Measurements from ENCODE around the gene GLCCI1. TPM values are rescaled to one million over a fixed set of nuclear protein-coding genes. Genes with fewer than 3 reads are reported as not detected.
A peak's percentile ranks its signal among the peaks of the same experiment; 100 is the strongest.

The GLCCI1 gene
- total RNA-seq, 6 experiments from 2014 or later, result 2.4 to 11.1 (median 5.0) TPM

GRCh38 chr7:7944619-7945282 lies 23.8 kb upstream of the GLCCI1 start:
- Histone ChIP-seq H3K27ac (no peak overlapping the region), H3K9me3 (no peaks in the 10 kb centered on the region), H3K4me3 (no peak overlapping the region), H3K27me3 (no peaks in the 10 kb centered on the region), H3K4me1 (no peaks in the 10 kb centered on the region), H3K36me3 (no peaks in the 10 kb centered on the region)
- 63% methylated on average over 7 of the region's 7 CpGs for WGBS (ENCODE audit: insufficient coverage, low coverage, low lambda C conversion rate, missing lambda C conversion rate)
- ATAC-seq (peak; percentile 38 to 61 (median 56)), DNase-seq (no peak)
- no peak for TF ChIP-seq POLR2A (IDR thresholded peaks at IDR 0.05)
- no peak for TF ChIP-seq CTCF (IDR thresholded peaks at IDR 0.05)
- intact Hi-C loops (cut with DNase I), result no loop called here

GRCh38 chr7:7946486-7946885 lies 22.1 kb upstream of the GLCCI1 start:
- H3K4me1 ChIP-seq, result no peaks in the 10 kb centered on the region
- no peak overlapping the region for H3K27ac ChIP-seq
- no peak for TF ChIP-seq CTCF (IDR thresholded peaks at IDR 0.05)
- no peak for TF ChIP-seq POLR2A (IDR thresholded peaks at IDR 0.05)
- no peak for ATAC-seq
- H3K4me3 ChIP-seq, result no peak overlapping the region
- H3K9me3 ChIP-seq, result no peaks in the 10 kb centered on the region
- intact Hi-C loops (cut with DNase I), result no loop called here
- 100% methylated on average over 3 of the region's 3 CpGs for WGBS (ENCODE audit: insufficient coverage, low coverage, low lambda C conversion rate, missing lambda C conversion rate)
- no peaks in the 10 kb centered on the region for H3K27me3 ChIP-seq
- no peaks in the 10 kb centered on the region for H3K36me3 ChIP-seq
- no peak for DNase-seq

- intact Hi-C loops (cut with DNase I), result no loop called here
- DNase-seq (no peak), ATAC-seq (no peak)
- no peak overlapping the region for H3K4me3 ChIP-seq
- H3K36me3 ChIP-seq, result no peaks in the 10 kb centered on the region
- H3K4me1 ChIP-seq, result no peaks in the 10 kb centered on the region
- H3K27ac ChIP-seq, result no peak overlapping the region
- H3K9me3 ChIP-seq, result no peaks in the 10 kb centered on the region
- 72% methylated on average over 4 of the region's 4 CpGs for WGBS (ENCODE audit: insufficient coverage, low coverage, low lambda C conversion rate, missing lambda C conversion rate)
- no peak for TF ChIP-seq CTCF (IDR thresholded peaks at IDR 0.05)
- TF ChIP-seq POLR2A (IDR thresholded peaks at IDR 0.05), result no peak
- H3K27me3 ChIP-seq, result no peaks in the 10 kb centered on the region
Observed at GRCh38 chr7:7948232-7948631, 20.4 kb upstream of the GLCCI1 start.

- Histone ChIP-seq H3K9me3 (no peaks in the 10 kb centered on the region), H3K27me3 (no peaks in the 10 kb centered on the region), H3K36me3 (no peaks in the 10 kb centered on the region), H3K4me1 (no peaks in the 10 kb centered on the region), H3K4me3 (no peak overlapping the region), H3K27ac (no peak overlapping the region)
- no peak for DNase-seq
- TF ChIP-seq POLR2A (IDR thresholded peaks at IDR 0.05), result no peak
- TF ChIP-seq CTCF (IDR thresholded peaks at IDR 0.05), result no peak
- no peak for ATAC-seq
- intact Hi-C loops (cut with DNase I), result no loop called here
Observed at GRCh38 chr7:7953806-7954205, 14.8 kb upstream of the GLCCI1 start.

All from right lobe of liver (tissue), 6 donors.